ENCODE results near the gene AMN. TPM values are rescaled to one million over a fixed set of nuclear protein-coding genes. Genes with fewer than 3 reads are reported as not detected.

Gene AMN
- total and polyA plus RNA-seq, 2 experiments from 2014 or later: 169 to 247 TPM

GRCh38 chr14:102930753-102931579 is 8.5 kb downstream of the AMN start:
- H3K27me3 ChIP-seq: peaks cover 13% of the 10 kb centered on the region
- H3K79me2 ChIP-seq: no peaks in the 10 kb centered on the region

GRCh38 chr14:102931580-102932285 is 9.3 kb downstream of the AMN start:
- no peak overlapping the region for H3K4me3 ChIP-seq
- H3K4me2 ChIP-seq: no peak overlapping the region
- peaks cover 13% of the 10 kb centered on the region for H3K27me3 ChIP-seq
- peaks cover 18% of the 10 kb centered on the region for H4K20me1 ChIP-seq (ENCODE audit: insufficient read depth, poor library complexity, severe bottlenecking)
- peaks cover 30% of the 10 kb centered on the region for H3K4me1 ChIP-seq (ENCODE audit: insufficient read depth)
- H3K9me2 ChIP-seq (replicated peaks; ENCODE audit: insufficient read depth): no peaks in the 10 kb centered on the region
- no peaks in the 10 kb centered on the region for H3K9me3 ChIP-seq (ENCODE audit: low read depth)
- no peaks in the 10 kb centered on the region for H3K79me2 ChIP-seq
- WGBS (ENCODE audit: low lambda C conversion rate, missing lambda C conversion rate): 98% methylated on average over 12 of the region's 12 CpGs
- H2AFZ ChIP-seq: no peak overlapping the region
- no peak for TF ChIP-seq CTCF (IDR thresholded peaks at IDR 0.05; ENCODE audit: poor library complexity)
- no peak for TF ChIP-seq EZH2 (IDR thresholded peaks at IDR 0.05; ENCODE audit: borderline replicate concordance)
- TF ChIP-seq EZH2phosphoT487 (IDR thresholded peaks at IDR 0.05; ENCODE audit: low read depth, severe bottlenecking, unreplicated experiment): no peak
- H3K36me3 ChIP-seq (replicated peaks; ENCODE audit: insufficient read depth, low read depth): no peaks in the 10 kb centered on the region
- no peak overlapping the region for H3K27ac ChIP-seq
- DNase-seq (ENCODE audit: low spot score): no peak

More at GRCh38 chr14:102930753-102931579, 8.5 kb downstream of the AMN start:
- H3K9me3 ChIP-seq (ENCODE audit: low read depth): no peaks in the 10 kb centered on the region
- no peaks in the 10 kb centered on the region for H3K36me3 ChIP-seq (replicated peaks; ENCODE audit: insufficient read depth, low read depth)
- peak; percentile 34 for DNase-seq (ENCODE audit: low spot score)
- no peak overlapping the region for H2AFZ ChIP-seq
- TF ChIP-seq EZH2 (IDR thresholded peaks at IDR 0.05; ENCODE audit: borderline replicate concordance): no peak
- no peak for TF ChIP-seq EZH2phosphoT487 (IDR thresholded peaks at IDR 0.05; ENCODE audit: low read depth, severe bottlenecking, unreplicated experiment)
- no peak for TF ChIP-seq CTCF (IDR thresholded peaks at IDR 0.05; ENCODE audit: poor library complexity)
- H3K9me2 ChIP-seq (replicated peaks; ENCODE audit: insufficient read depth): no peaks in the 10 kb centered on the region
- H4K20me1 ChIP-seq (ENCODE audit: insufficient read depth, poor library complexity, severe bottlenecking): peaks cover 18% of the 10 kb centered on the region
- no peak overlapping the region for H3K27ac ChIP-seq
- no peak overlapping the region for H3K4me3 ChIP-seq
- WGBS (ENCODE audit: low lambda C conversion rate, missing lambda C conversion rate): 64% methylated on average over 25 of the region's 34 CpGs
- H3K4me2 ChIP-seq: peak overlapping the region; percentile 93
- peaks cover 30% of the 10 kb centered on the region for H3K4me1 ChIP-seq (ENCODE audit: insufficient read depth)

GRCh38 chr14:102932484-102933248 is 10.2 kb downstream of the AMN start:
- no peak for DNase-seq (ENCODE audit: low spot score)
- Histone ChIP-seq H3K4me1 (ENCODE audit: insufficient read depth) (peaks cover 27% of the 10 kb centered on the region), H3K9me2 (replicated peaks; ENCODE audit: insufficient read depth) (no peaks in the 10 kb centered on the region), H3K27me3 (peaks cover 13% of the 10 kb centered on the region), H2AFZ (no peak overlapping the region), H4K20me1 (ENCODE audit: insufficient read depth, poor library complexity, severe bottlenecking) (peaks cover 18% of the 10 kb centered on the region), H3K27ac (no peak overlapping the region), H3K9me3 (ENCODE audit: low read depth) (no peaks in the 10 kb centered on the region), H3K4me2 (no peak overlapping the region), H3K79me2 (no peaks in the 10 kb centered on the region), H3K4me3 (no peak overlapping the region), H3K36me3 (replicated peaks; ENCODE audit: insufficient read depth, low read depth) (no peaks in the 10 kb centered on the region)
- WGBS (ENCODE audit: low lambda C conversion rate, missing lambda C conversion rate): 89% methylated on average over 22 of the region's 26 CpGs
- no peak for TF ChIP-seq CTCF (IDR thresholded peaks at IDR 0.05; ENCODE audit: poor library complexity)
- no peak for TF ChIP-seq EZH2 (IDR thresholded peaks at IDR 0.05; ENCODE audit: borderline replicate concordance)
- no peak for TF ChIP-seq EZH2phosphoT487 (IDR thresholded peaks at IDR 0.05; ENCODE audit: low read depth, severe bottlenecking, unreplicated experiment)
